ENCODE measurements around the gene LECT2. TPM values are rescaled to one million over a fixed set of nuclear protein-coding genes. Genes with fewer than 3 reads are reported as not detected.

The LECT2 gene
- total and polyA plus RNA-seq, 2 experiments from 2014 or later: 0.45 TPM; not detected in 1

DNA sequence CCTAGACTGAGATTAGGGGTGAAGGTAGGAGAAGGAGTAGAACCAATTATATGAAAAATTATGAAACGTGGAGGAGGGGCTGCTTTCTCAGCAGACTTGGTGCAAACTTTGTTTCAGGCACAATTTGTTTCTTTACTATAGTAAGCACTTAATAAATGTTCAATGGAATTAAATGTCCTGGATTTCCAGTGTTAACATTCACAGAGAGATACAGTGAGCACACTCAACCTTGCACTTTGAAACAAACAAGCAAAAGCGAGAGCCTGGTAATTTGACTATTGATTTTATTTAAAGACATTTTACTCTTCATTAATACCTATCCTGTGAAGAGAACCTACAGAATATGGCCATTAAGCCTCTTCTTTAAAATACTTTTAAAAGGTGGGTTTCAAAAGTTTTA lies 933 bp downstream of the LECT2 start:
- TF ChIP-seq JUNB (IDR thresholded peaks at IDR 0.05; ENCODE audit: unreplicated experiment) (no peak), ZNF331 (CRISPR knock-in tag; IDR thresholded peaks at IDR 0.05; ENCODE audit: low read depth) (no peak), STAT1 (IDR thresholded peaks at IDR 0.05; ENCODE audit: unreplicated experiment) (no peak), ZNF462 (CRISPR knock-in tag; IDR thresholded peaks at IDR 0.05) (no peak), EZH2 (IDR thresholded peaks at IDR 0.05; ENCODE audit: low read depth, unreplicated experiment) (no peak), NANOG (IDR thresholded peaks at IDR 0.05; ENCODE audit: borderline replicate concordance) (no peak), EZH2phosphoT487 (IDR thresholded peaks at IDR 0.05; ENCODE audit: unreplicated experiment) (no peak)
- TF ChIP-seq, protein P1, sequence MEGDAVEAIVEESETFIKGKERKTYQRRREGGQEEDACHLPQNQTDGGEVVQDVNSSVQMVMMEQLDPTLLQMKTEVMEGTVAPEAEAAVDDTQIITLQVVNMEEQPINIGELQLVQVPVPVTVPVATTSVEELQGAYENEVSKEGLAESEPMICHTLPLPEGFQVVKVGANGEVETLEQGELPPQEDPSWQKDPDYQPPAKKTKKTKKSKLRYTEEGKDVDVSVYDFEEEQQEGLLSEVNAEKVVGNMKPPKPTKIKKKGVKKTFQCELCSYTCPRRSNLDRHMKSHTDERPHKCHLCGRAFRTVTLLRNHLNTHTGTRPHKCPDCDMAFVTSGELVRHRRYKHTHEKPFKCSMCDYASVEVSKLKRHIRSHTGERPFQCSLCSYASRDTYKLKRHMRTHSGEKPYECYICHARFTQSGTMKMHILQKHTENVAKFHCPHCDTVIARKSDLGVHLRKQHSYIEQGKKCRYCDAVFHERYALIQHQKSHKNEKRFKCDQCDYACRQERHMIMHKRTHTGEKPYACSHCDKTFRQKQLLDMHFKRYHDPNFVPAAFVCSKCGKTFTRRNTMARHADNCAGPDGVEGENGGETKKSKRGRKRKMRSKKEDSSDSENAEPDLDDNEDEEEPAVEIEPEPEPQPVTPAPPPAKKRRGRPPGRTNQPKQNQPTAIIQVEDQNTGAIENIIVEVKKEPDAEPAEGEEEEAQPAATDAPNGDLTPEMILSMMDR (conservative IDR thresholded peaks at IDR 0.05; ENCODE audit: low read depth in 2 of 2): no peak
- TF ChIP-seq, protein P2, sequence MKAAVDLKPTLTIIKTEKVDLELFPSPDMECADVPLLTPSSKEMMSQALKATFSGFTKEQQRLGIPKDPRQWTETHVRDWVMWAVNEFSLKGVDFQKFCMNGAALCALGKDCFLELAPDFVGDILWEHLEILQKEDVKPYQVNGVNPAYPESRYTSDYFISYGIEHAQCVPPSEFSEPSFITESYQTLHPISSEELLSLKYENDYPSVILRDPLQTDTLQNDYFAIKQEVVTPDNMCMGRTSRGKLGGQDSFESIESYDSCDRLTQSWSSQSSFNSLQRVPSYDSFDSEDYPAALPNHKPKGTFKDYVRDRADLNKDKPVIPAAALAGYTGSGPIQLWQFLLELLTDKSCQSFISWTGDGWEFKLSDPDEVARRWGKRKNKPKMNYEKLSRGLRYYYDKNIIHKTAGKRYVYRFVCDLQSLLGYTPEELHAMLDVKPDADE (IDR thresholded peaks at IDR 0.05): no peak
- Histone ChIP-seq H3K4me2 (no peak overlapping the region), H2AFZ (no peak overlapping the region), H3K4me1 (ENCODE audit: insufficient read depth) (no peaks in the 10 kb centered on the region), H3K4me3 (no peak overlapping the region), H3F3A (replicated peaks; ENCODE audit: low read depth) (no peaks in the 10 kb centered on the region), H3K27ac (ENCODE audit: low read depth) (no peak overlapping the region), H3K27me3 (ENCODE audit: insufficient read depth) (no peaks in the 10 kb centered on the region), H3K9me2 (ENCODE audit: insufficient read depth) (no peaks in the 10 kb centered on the region), H4K20me1 (replicated peaks; ENCODE audit: insufficient read depth) (no peaks in the 10 kb centered on the region), H3K79me2 (replicated peaks; ENCODE audit: insufficient read depth) (no peaks in the 10 kb centered on the region), H3K36me3 (ENCODE audit: insufficient read depth) (no peaks in the 10 kb centered on the region)
- Mint-ChIP-seq H3K36me3 (ENCODE audit: low read depth) (no peaks in the 10 kb centered on the region), H3K27me3 (ENCODE audit: insufficient read depth, low read depth, poor library complexity) (no peaks in the 10 kb centered on the region), H3K27ac (no peak overlapping the region), H3K9me3 (no peaks in the 10 kb centered on the region), H3K4me3 (no peak overlapping the region), H3K4me1 (no peaks in the 10 kb centered on the region)
- ATAC-seq (no peak), DNase-seq (ENCODE audit: low spot score) (no peak)
